OCI-LY7 (cell line): ENCODE measurements around the gene LGR6. TPM values are rescaled to one million over a fixed set of nuclear protein-coding genes. Genes with fewer than 3 reads are reported as not detected.

ENCODE experiments used
- BruUV-seq: library from RNA; stranded (reverse); fragments of 400-500 nt; replicated peaks from 2 replicates; lab custom pipeline; 2021; lab: Mats Ljungman, UMichigan
- CTCF ChIA-PET: fragments of 300-600 bp; sonication (Branson Sonifier 250); formaldehyde crosslinking; loops from one replicate; lab custom pipeline; 2022; ENCODE audit warnings: antibody characterized with exemption; ENCODE audit not compliant: unreplicated experiment; lab: Charles Lee
- POLR2A ChIA-PET: fragments of 300-600 bp; sonication (Branson Sonifier 250); formaldehyde crosslinking; loops from one replicate; lab custom pipeline; 2022; ENCODE audit warnings: antibody characterized with exemption; lab: Charles Lee
- DNase-seq: peaks from one replicate; pipeline ENCODE4 v3.0.0-alpha.2; 2015; ENCODE audit warnings: low spot score
- H2AFZ ChIP-seq: fragments of 200-600 bp; sonication (generic), shearing (Covaris generic); 2 replicates; pipeline ENCODE4 v1.6.1; 2014; ENCODE audit warnings: mild to moderate bottlenecking, antibody characterized with exemption, low read length, moderate library complexity
- H3K27ac ChIP-seq: fragments of 200-600 bp; sonication (generic); 2 replicates; pipeline ENCODE4 v1.5.1; 2014; ENCODE audit warnings: mixed run types, low read depth, mild to moderate bottlenecking, moderate library complexity, low read length, inconsistent platforms; ENCODE audit not compliant: poor library complexity, severe bottlenecking
- H3K36me3 ChIP-seq: fragments of 200-600 bp; sonication (generic); 2 replicates; pipeline ENCODE4 v1.6.1; 2014; ENCODE audit warnings: mild to moderate bottlenecking, antibody characterized with exemption, low read length, moderate library complexity, mixed read lengths; ENCODE audit not compliant: insufficient read depth
- H3K4me1 ChIP-seq: fragments of 200-600 bp; sonication (generic); 2 replicates; pipeline ENCODE4 v1.5.1; 2014; ENCODE audit warnings: mild to moderate bottlenecking, low read length; ENCODE audit not compliant: insufficient read depth, poor library complexity, severe bottlenecking
- H3K4me2 ChIP-seq: fragments of 200-600 bp; sonication (generic); 2 replicates; pipeline ENCODE4 v1.6.1; 2014; ENCODE audit warnings: mild to moderate bottlenecking, low read length
- H3K4me3 ChIP-seq: fragments of 200-600 bp; sonication (generic); 2 replicates; pipeline ENCODE4 v1.5.1; 2014; ENCODE audit warnings: mild to moderate bottlenecking, low read depth, low read length; ENCODE audit not compliant: poor library complexity, severe bottlenecking
- H3K79me2 ChIP-seq: fragments of 200-600 bp; sonication (generic); 2 replicates; pipeline ENCODE4 v1.6.1; 2016; ENCODE audit warnings: low read depth, mild to moderate bottlenecking, low read length, moderate library complexity, mixed read lengths; ENCODE audit not compliant: insufficient read depth
- H3K9me2 ChIP-seq: fragments of 200-600 bp; sonication (generic); 2 replicates; pipeline ENCODE4 v1.6.1; 2016; ENCODE audit warnings: mild to moderate bottlenecking, low read length, mixed read lengths; ENCODE audit not compliant: insufficient read depth
- H3K9me3 ChIP-seq: fragments of 200-600 bp; sonication (generic); 2 replicates; pipeline ENCODE4 v1.6.1; 2014; ENCODE audit warnings: mild to moderate bottlenecking, mixed run types, low read length, mixed read lengths
- H4K20me1 ChIP-seq: fragments of 200-600 bp; sonication (generic); 2 replicates; pipeline ENCODE4 v1.6.1; 2014; ENCODE audit warnings: mild to moderate bottlenecking, antibody characterized with exemption, low read length, moderate library complexity, mixed read lengths; ENCODE audit not compliant: insufficient read depth
- EZH2phosphoT487 ChIP-seq: fragments of 200-600 bp; sonication (generic); IDR thresholded peaks from 2 replicates; pipeline ENCODE4 v1.6.1; 2018; ENCODE audit warnings: low read depth, borderline replicate concordance, mild to moderate bottlenecking, mixed run types, antibody characterized with exemption, low read length, moderate library complexity, mixed read lengths
- intact Hi-C: fragments of 100-400 bp; cut with micrococcal nuclease; formaldehyde crosslinking; loops from one replicate; pipeline ENCODE4 v1.10.0; 2022; ENCODE audit not compliant: unreplicated experiment
- total RNA-seq, 2 experiments: library from RNA; depleted of rRNA in 1 of 2; stranded (reverse); fragments of >200 nt in 1 of 2; shearing (Covaris generic) in 1 of 2; gene quantifications; 2 replicates each; pipeline ENCODE4 v1.2.3, GENCODE V29; 2014 to 2022
- TF ChIP-seq, protein P1 (sequence below): fragments of 200-600 bp; sonication (generic); conservative IDR thresholded peaks from 2 replicates; pipeline ENCODE4 v1.5.1; 2014; ENCODE audit warnings: mild to moderate bottlenecking, antibody characterized with exemption, low read length, moderate library complexity, mixed read lengths

LGR6 gene
- total RNA-seq, 2 experiments from 2014 or later = not detected

DNA sequence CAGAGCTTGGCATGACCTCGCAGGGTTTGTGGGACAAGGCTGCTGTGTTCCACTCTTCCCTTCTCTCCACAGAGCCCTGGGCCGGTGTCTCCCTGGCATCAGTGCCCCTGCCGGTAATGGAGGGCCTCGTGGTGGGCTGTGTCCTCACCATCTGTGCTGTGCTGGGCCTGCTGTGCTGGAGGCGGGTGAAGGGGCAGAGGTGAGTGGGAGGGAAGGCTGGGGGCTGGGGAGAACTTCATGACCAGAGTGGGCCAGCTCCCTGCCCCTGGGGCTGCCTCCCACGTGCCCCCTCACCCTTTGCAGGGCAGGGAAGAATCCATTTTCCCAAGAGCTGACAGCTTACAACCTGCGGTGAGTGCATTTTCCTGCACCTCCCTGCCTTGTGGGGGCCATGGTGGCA is 12.0 kb upstream of the LGR6 start:
- CTCF ChIA-PET = no interaction called here
- BruUV-seq = no TSS peak
- Histone ChIP-seq H3K27ac (no peak overlapping the region), H2AFZ (no peak overlapping the region), H3K4me1 (no peaks in the 10 kb centered on the region), H3K36me3 (no peaks in the 10 kb centered on the region), H3K4me2 (no peak overlapping the region), H3K4me3 (no peak overlapping the region), H3K79me2 (no peaks in the 10 kb centered on the region), H3K9me3 (no peaks in the 10 kb centered on the region), H3K9me2 (no peaks in the 10 kb centered on the region), H4K20me1 (no peaks in the 10 kb centered on the region)
- no peak for DNase-seq
- intact Hi-C loops = loop anchor here (10.0 kb wide), 1 partner anchor 433 kb away; no protein-coding TSS in a partner anchor
- POLR2A ChIA-PET = no interaction called here
- TF ChIP-seq, protein P1, sequence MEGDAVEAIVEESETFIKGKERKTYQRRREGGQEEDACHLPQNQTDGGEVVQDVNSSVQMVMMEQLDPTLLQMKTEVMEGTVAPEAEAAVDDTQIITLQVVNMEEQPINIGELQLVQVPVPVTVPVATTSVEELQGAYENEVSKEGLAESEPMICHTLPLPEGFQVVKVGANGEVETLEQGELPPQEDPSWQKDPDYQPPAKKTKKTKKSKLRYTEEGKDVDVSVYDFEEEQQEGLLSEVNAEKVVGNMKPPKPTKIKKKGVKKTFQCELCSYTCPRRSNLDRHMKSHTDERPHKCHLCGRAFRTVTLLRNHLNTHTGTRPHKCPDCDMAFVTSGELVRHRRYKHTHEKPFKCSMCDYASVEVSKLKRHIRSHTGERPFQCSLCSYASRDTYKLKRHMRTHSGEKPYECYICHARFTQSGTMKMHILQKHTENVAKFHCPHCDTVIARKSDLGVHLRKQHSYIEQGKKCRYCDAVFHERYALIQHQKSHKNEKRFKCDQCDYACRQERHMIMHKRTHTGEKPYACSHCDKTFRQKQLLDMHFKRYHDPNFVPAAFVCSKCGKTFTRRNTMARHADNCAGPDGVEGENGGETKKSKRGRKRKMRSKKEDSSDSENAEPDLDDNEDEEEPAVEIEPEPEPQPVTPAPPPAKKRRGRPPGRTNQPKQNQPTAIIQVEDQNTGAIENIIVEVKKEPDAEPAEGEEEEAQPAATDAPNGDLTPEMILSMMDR = no peak
- TF ChIP-seq EZH2phosphoT487 = no peak

GRCh38 chr1:202182040-202182877 is 11.3 kb upstream of the LGR6 start:
- CTCF ChIA-PET = interaction anchor here (0.6 kb wide), 1 partner anchor 533 kb away, joined by 3 read pairs; no protein-coding TSS in a partner anchor
- no TSS peak for BruUV-seq
- Histone ChIP-seq H3K9me2 (no peaks in the 10 kb centered on the region), H3K27ac (no peak overlapping the region), H2AFZ (no peak overlapping the region), H3K79me2 (no peaks in the 10 kb centered on the region), H3K9me3 (no peaks in the 10 kb centered on the region), H4K20me1 (no peaks in the 10 kb centered on the region), H3K36me3 (no peaks in the 10 kb centered on the region), H3K4me2 (no peak overlapping the region), H3K4me1 (no peaks in the 10 kb centered on the region), H3K4me3 (no peak overlapping the region)
- TF ChIP-seq, protein P1 = no peak
- TF ChIP-seq EZH2phosphoT487 = no peak
- POLR2A ChIA-PET = no interaction called here
- no peak for DNase-seq
- intact Hi-C loops = loop anchor here (10.0 kb wide), 1 partner anchor 433 kb away; no protein-coding TSS in a partner anchor
